GM12878 (cell line): ENCODE results near the gene SEC22C. TPM values are rescaled to one million over a fixed set of nuclear protein-coding genes. Genes with fewer than 3 reads are reported as not detected.

Experiments used
- ATAC-seq: fragments of 200-7000 bp; cut with Tn5 transposase; 3 replicates; pipeline ENCODE4 v1.9.1; 2020; ENCODE audit warnings: mild to moderate bottlenecking, moderate library complexity
- BruUV-seq: library from RNA; stranded (reverse); fragments of 400-500 nt; replicated peaks from 2 replicates; lab custom pipeline; 2021; lab: Mats Ljungman, UMichigan
- CTCF ChIA-PET: fragments of 300-600 bp; sonication (Branson Sonifier 250); formaldehyde crosslinking; extraction: SDS; loops from one replicate; lab custom pipeline; 2021; ENCODE audit warnings: inconsistent platforms; lab: Yijun Ruan, JAX
- POLR2A ChIA-PET: fragments of 350-600 bp; formaldehyde crosslinking; extraction: SDS; loops from one replicate; lab custom pipeline; 2021; ENCODE audit warnings: inconsistent platforms; lab: Charles Lee
- RAD21 ChIA-PET: fragments of 300-600 bp; sonication (Branson Sonifier 250); formaldehyde crosslinking; loops from one replicate; lab custom pipeline; 2023; ENCODE audit warnings: antibody characterized with exemption; ENCODE audit not compliant: unreplicated experiment; lab: Charles Lee
- SMC1A ChIA-PET: fragments of 300-600 bp; sonication (Branson Sonifier 250); formaldehyde crosslinking; loops from one replicate; lab custom pipeline; 2023; ENCODE audit not compliant: unreplicated experiment, uncharacterized antibody; lab: Charles Lee
- DNase-seq: peaks from one replicate; pipeline ENCODE4 v3.0.0-alpha.2; 2011; ENCODE audit warnings: low read depth, low spot score
- FAIRE-seq: peaks from 3 replicates; lab custom pipeline; 2011; peaks lifted over from hg19 to GRCh38; lab: Jason Lieb, UNC
- H2AFZ ChIP-seq: 2 replicates; pipeline ENCODE4 v1.6.0; 2011; ENCODE audit warnings: low read depth, low read length, control low read depth; ENCODE audit not compliant: control insufficient read depth
- H3K27ac ChIP-seq: 2 replicates; pipeline ENCODE4 v1.5.1; 2011; ENCODE audit warnings: control low read depth; ENCODE audit not compliant: control insufficient read depth, insufficient read depth
- H3K27me3 ChIP-seq, 2 experiments: replicated peaks in 1 of 2; 2 replicates each; pipeline versions ENCODE4 v1.6.0 to v1.6.1; 2011; ENCODE audit warnings: low read length in 1 of 2; ENCODE audit not compliant: control insufficient read depth in 2 of 2, insufficient read depth in 2 of 2
- H3K36me3 ChIP-seq, 2 experiments: 2 replicates each; pipeline ENCODE4 v1.5.1; 2011; ENCODE audit warnings: low read length in 1 of 2; ENCODE audit not compliant: control insufficient read depth in 2 of 2, insufficient read depth in 2 of 2
- H3K4me1 ChIP-seq: 2 replicates; pipeline ENCODE4 v1.6.1; 2011; ENCODE audit warnings: mild to moderate bottlenecking, low read length, moderate library complexity, mixed read lengths; ENCODE audit not compliant: control insufficient read depth, insufficient read depth
- H3K4me2 ChIP-seq: 2 replicates; pipeline ENCODE4 v1.6.0; 2011; ENCODE audit warnings: control low read depth; ENCODE audit not compliant: control insufficient read depth, insufficient read depth
- H3K4me3 ChIP-seq: fragments of 200-600 bp; sonication (generic); 2 replicates; pipeline ENCODE4 v1.5.1; 2016
- H3K79me2 ChIP-seq: 2 replicates; pipeline ENCODE4 v1.6.0; 2011; ENCODE audit warnings: low read length; ENCODE audit not compliant: control insufficient read depth, insufficient read depth
- H3K9ac ChIP-seq: 2 replicates; pipeline ENCODE4 v1.8.0; 2011; ENCODE audit warnings: low read length, control low read depth, mixed read lengths; ENCODE audit not compliant: control insufficient read depth, insufficient read depth
- H3K9me3 ChIP-seq: replicated peaks from 3 replicates; pipeline ENCODE4 v1.5.1; 2011; ENCODE audit warnings: mild to moderate bottlenecking, low read length; ENCODE audit not compliant: control insufficient read depth, insufficient read depth
- H4K20me1 ChIP-seq: 2 replicates; pipeline ENCODE4 v1.6.0; 2011; ENCODE audit not compliant: control insufficient read depth, insufficient read depth
- BMI1 ChIP-seq: fragments of 450-650 bp; IDR thresholded peaks from 2 replicates; pipeline ENCODE4 v1.6.1; 2016; ENCODE audit warnings: mild to moderate bottlenecking, moderate library complexity, borderline replicate concordance
- CBFB ChIP-seq: IDR thresholded peaks from 2 replicates; pipeline ENCODE4 v1.6.1; 2016; ENCODE audit warnings: antibody characterized with exemption, low read depth
- CHD1 ChIP-seq: IDR thresholded peaks from 2 replicates; pipeline ENCODE4 v1.6.1; 2012; ENCODE audit warnings: low read depth, low read length, improper control_type of control experiment
- EZH2 ChIP-seq: IDR thresholded peaks from 2 replicates; pipeline ENCODE4 v1.6.1; 2012; ENCODE audit warnings: low read depth, mild to moderate bottlenecking, control low read depth, inconsistent platforms, low read length, borderline replicate concordance; ENCODE audit not compliant: control insufficient read depth
- GABPA ChIP-seq: IDR thresholded peaks from 2 replicates; pipeline ENCODE4 v1.6.1; 2014; ENCODE audit warnings: antibody characterized with exemption, low read depth, mild to moderate bottlenecking, inconsistent platforms
- IRF5 ChIP-seq: fragments of 450-650 bp; IDR thresholded peaks from 2 replicates; pipeline ENCODE4 v1.6.1; 2017; ENCODE audit warnings: borderline replicate concordance
- JUNB ChIP-seq: IDR thresholded peaks from 2 replicates; pipeline ENCODE4 v1.6.1; 2016; ENCODE audit warnings: antibody characterized with exemption, mild to moderate bottlenecking
- MXI1 ChIP-seq: fragments of 150-350 bp; IDR thresholded peaks from 2 replicates; pipeline ENCODE4 v1.6.1; 2011; ENCODE audit warnings: low read depth, mild to moderate bottlenecking, inconsistent platforms, low read length, improper control_type of control experiment
- RCOR1 ChIP-seq: conservative IDR thresholded peaks from 2 replicates; pipeline ENCODE4 v1.6.1; 2012; ENCODE audit warnings: low read depth, low read length, improper control_type of control experiment
- REST ChIP-seq: IDR thresholded peaks from 2 replicates; pipeline ENCODE4 v1.6.1; 2012; ENCODE audit warnings: mild to moderate bottlenecking, low read depth, low read length
- SIX5 ChIP-seq: IDR thresholded peaks from 2 replicates; pipeline ENCODE4 v1.6.1; 2011; ENCODE audit warnings: mild to moderate bottlenecking, low read depth, low read length, moderate library complexity; ENCODE audit not compliant: severe bottlenecking
- TAF1 ChIP-seq: IDR thresholded peaks from 2 replicates; pipeline ENCODE4 v1.6.1; 2011; ENCODE audit warnings: mild to moderate bottlenecking, low read depth, low read length, borderline replicate concordance
- YY1 ChIP-seq: IDR thresholded peaks from 2 replicates; pipeline ENCODE4 v1.6.1; 2011; ENCODE audit warnings: low read depth, mild to moderate bottlenecking, low read length
- ZNF384 ChIP-seq: IDR thresholded peaks from 2 replicates; pipeline ENCODE4 v1.6.1; 2012; ENCODE audit warnings: low read depth, mild to moderate bottlenecking, low read length, improper control_type of control experiment, borderline replicate concordance
- WGBS: methylation state at CpG from one replicate; pipeline ENCODE4 v1.1.6; 2016; ENCODE audit warnings: low lambda C conversion rate; ENCODE audit not compliant: insufficient replicate concordance, insufficient coverage; ENCODE audit errors: missing lambda C conversion rate; 5-methylcytosine and 5-hydroxymethylcytosine counted together
- in situ Hi-C: fragments of 300-500 bp; cut with MboI; formaldehyde crosslinking; loops from 9 replicates; pipeline ENCODE4 v1.14.3; 2018; ENCODE audit warnings: mixed read lengths
- intact Hi-C: fragments of 100-400 bp; cut with micrococcal nuclease; formaldehyde crosslinking; loops from one replicate; pipeline ENCODE4 v1.14.2; 2022; ENCODE audit not compliant: unreplicated experiment
- polyA plus RNA-seq, 11 experiments: library from polyadenylated mRNA; depleted of rRNA in 4 of 11; unstranded in 6 of 11; stranded (reverse) in 5 of 11; fragments of >200 nt; fragmentation: Nextera tagmentation in 4 of 11; fragmentation: Illumina TruSeq in 1 of 11; extraction: Ambion mirVana in 4 of 11; extraction: Trizol in 1 of 11; gene quantifications; 1 replicate in 1 of 11; 2 replicates in 10 of 11; pipeline versions ENCODE4 v1.2.1 to v1.2.3, GENCODE V29; 2011 to 2016; ENCODE audit warnings: inconsistent platforms in 2 of 11, missing spikeins in 2 of 11, low read depth in 1 of 11
- total RNA-seq, 4 experiments: library from RNA; depleted of rRNA in 3 of 4; stranded (reverse); fragments of >200 nt in 3 of 4; fragmentation: Illumina TruSeq in 1 of 4; extraction: Trizol in 1 of 4; gene quantifications; 2 replicates each; pipeline versions ENCODE4 v1.2.1 to v1.2.3, GENCODE V29; 2013 to 2021

Gene SEC22C
- total and polyA plus RNA-seq, 10 of the 15 experiments (the other 5 are each of a cell fraction or from before 2014, with no cell fraction given), result 15.6 to 47.0 (median 39.1) TPM

GRCh38 chr3:42507252-42507651 lies 74.5 kb downstream of the SEC22C start:
- no TSS peak for BruUV-seq
- no peaks in the 10 kb centered on the region for H3K9me3 ChIP-seq
- CTCF ChIA-PET, result interaction anchor here (0.7 to 1.2 kb wide), 2 partner anchors 29 to 260 kb away, joined by 3 read pairs; no protein-coding TSS in a partner anchor
- no peak overlapping the region for H3K4me3 ChIP-seq
- H3K27ac ChIP-seq, result no peak overlapping the region
- TF ChIP-seq CHD1, result no peak
- no peak for TF ChIP-seq RCOR1
- TF ChIP-seq YY1, result no peak
- no peak for TF ChIP-seq JUNB
- TF ChIP-seq IRF5, result no peak
- TF ChIP-seq ZNF384, result no peak
- no peaks in the 10 kb centered on the region for H4K20me1 ChIP-seq
- no peaks in the 10 kb centered on the region for H3K36me3 ChIP-seq
- H3K27me3 ChIP-seq, result peaks cover 0 to 4% of the 10 kb centered on the region in 2 experiments; a peak in 1 of 4 replicates
- intact Hi-C loops, result no loop called here
- 17% methylated on average over 7 of the region's 7 CpGs for WGBS
- SMC1A ChIA-PET, result no interaction called here
- in situ Hi-C loops, result no loop called here
- no peak overlapping the region for H3K9ac ChIP-seq
- no peak overlapping the region for H2AFZ ChIP-seq
- ATAC-seq (no peak), DNase-seq (no peak), FAIRE-seq (no peak)
- no peaks in the 10 kb centered on the region for H3K4me1 ChIP-seq
- RAD21 ChIA-PET, result no interaction called here
- POLR2A ChIA-PET, result no interaction called here
- no peak overlapping the region for H3K4me2 ChIP-seq
- H3K79me2 ChIP-seq, result no peaks in the 10 kb centered on the region

GRCh38 chr3:42505849-42506410 lies 75.8 kb downstream of the SEC22C start:
- H4K20me1 ChIP-seq, result no peaks in the 10 kb centered on the region
- no peak for ATAC-seq
- RAD21 ChIA-PET, result no interaction called here
- no peak overlapping the region for H3K27ac ChIP-seq
- no peak for FAIRE-seq
- H3K9ac ChIP-seq, result no peak overlapping the region
- H2AFZ ChIP-seq, result no peak overlapping the region
- peaks cover 6% of the 10 kb centered on the region; the same call in 1 of the 2 replicates for H3K4me1 ChIP-seq
- no peak overlapping the region for H3K4me2 ChIP-seq
- H3K27me3 ChIP-seq, result peaks cover 2 to 13% of the 10 kb centered on the region in 2 experiments; a peak in 3 of 4 replicates
- no peaks in the 10 kb centered on the region for H3K36me3 ChIP-seq
- WGBS, result 34% methylated on average over 4 of the region's 4 CpGs
- CTCF ChIA-PET, result no interaction called here
- SMC1A ChIA-PET, result no interaction called here
- intact Hi-C loops (no loop called here), in situ Hi-C loops (no loop called here)
- H3K9me3 ChIP-seq, result no peaks in the 10 kb centered on the region
- POLR2A ChIA-PET, result no interaction called here
- H3K79me2 ChIP-seq, result no peaks in the 10 kb centered on the region
- BruUV-seq, result no TSS peak
- DNase-seq, result no peak
- no peak overlapping the region for H3K4me3 ChIP-seq
- no peak for TF ChIP-seq MXI1
- TF ChIP-seq GABPA, result no peak
- TF ChIP-seq CBFB, result no peak
- no peak for TF ChIP-seq REST
- TF ChIP-seq BMI1, result no peak
- TF ChIP-seq TAF1, result no peak
- TF ChIP-seq CHD1, result no peak
- TF ChIP-seq SIX5, result no peak
- TF ChIP-seq EZH2, result no peak
